AG04450 (cell line): ENCODE data around the gene MELTF. TPM values are rescaled to one million over a fixed set of nuclear protein-coding genes. Genes with fewer than 3 reads are reported as not detected.

Experiments
- CTCF ChIA-PET: fragments of 300-600, 350-600 bp; formaldehyde crosslinking; extraction: SDS; loops from one replicate; lab custom pipeline; 2022; ENCODE audit warnings: antibody characterized with exemption, inconsistent platforms; lab: Charles Lee
- POLR2A ChIA-PET: fragments of 350-600 bp; formaldehyde crosslinking; extraction: SDS; loops from one replicate; lab custom pipeline; 2021; ENCODE audit warnings: antibody characterized with exemption, inconsistent platforms; lab: Yijun Ruan, JAX
- DNase-seq: peaks from one replicate; pipeline ENCODE4 v3.0.0-alpha.2; 2011; ENCODE audit warnings: low read depth, low spot score
- H3K27ac ChIP-seq: one replicate; pipeline ENCODE4 v1.5.1; 2012; ENCODE audit warnings: low read depth, low read length, control low read depth
- H3K27me3 ChIP-seq: one replicate; pipeline ENCODE4 v1.6.0; 2012; ENCODE audit warnings: low read length; ENCODE audit not compliant: control insufficient read depth, insufficient read depth
- H3K4me3 ChIP-seq: 2 replicates; pipeline ENCODE4 v1.5.1; 2011; ENCODE audit warnings: mild to moderate bottlenecking, low read depth, low read length, control low read depth
- H3K9me3 ChIP-seq: 2 replicates; pipeline ENCODE4 v1.5.1; 2012; ENCODE audit warnings: low read length; ENCODE audit not compliant: control insufficient read depth, insufficient read depth
- polyA plus RNA-seq: library from polyadenylated mRNA; depleted of rRNA; stranded (reverse); fragments of >200 nt; gene quantifications from 2 replicates; pipeline ENCODE4 v1.2.3, GENCODE V29; 2011; rRNA removed
- TF ChIP-seq, protein P1 (sequence below): IDR thresholded peaks from 2 replicates; pipeline ENCODE4 v1.5.1; 2011; ENCODE audit warnings: low read depth, low read length, control low read depth, inconsistent platforms

MELTF gene
- polyA plus RNA-seq, 1 experiment = 0.55 TPM

DNA sequence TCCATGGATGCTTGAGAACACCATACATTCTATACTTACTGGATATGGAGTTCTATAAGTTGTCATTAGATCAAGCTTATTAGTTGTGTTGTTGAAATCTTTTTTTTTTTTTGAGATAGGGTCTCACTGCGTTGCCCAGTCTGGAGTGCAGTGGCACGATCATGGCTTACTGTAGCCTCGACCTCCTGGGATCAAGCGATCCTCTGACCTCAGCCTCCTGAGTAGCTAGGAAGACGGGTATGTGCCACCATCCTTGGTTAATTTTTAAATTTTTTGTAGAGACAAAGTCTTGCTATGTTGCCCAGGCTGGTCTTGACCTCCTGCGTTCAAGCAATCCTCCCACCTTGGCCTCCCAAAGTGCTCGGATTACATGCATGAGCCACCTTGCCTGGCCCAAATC is 74.8 kb downstream of the MELTF start:
- H3K27ac ChIP-seq = no peak overlapping the region
- ChIA-PET CTCF (interaction anchor here (0.9 to 1.1 kb wide), 2 partner anchors 15 to 269 kb away, joined by 3 read pairs; no protein-coding TSS in a partner anchor), POLR2A (interaction anchor here (0.6 kb wide), 1 partner anchor 336 kb away, joined by 3 read pairs; no protein-coding TSS in a partner anchor)
- TF ChIP-seq, protein P1, sequence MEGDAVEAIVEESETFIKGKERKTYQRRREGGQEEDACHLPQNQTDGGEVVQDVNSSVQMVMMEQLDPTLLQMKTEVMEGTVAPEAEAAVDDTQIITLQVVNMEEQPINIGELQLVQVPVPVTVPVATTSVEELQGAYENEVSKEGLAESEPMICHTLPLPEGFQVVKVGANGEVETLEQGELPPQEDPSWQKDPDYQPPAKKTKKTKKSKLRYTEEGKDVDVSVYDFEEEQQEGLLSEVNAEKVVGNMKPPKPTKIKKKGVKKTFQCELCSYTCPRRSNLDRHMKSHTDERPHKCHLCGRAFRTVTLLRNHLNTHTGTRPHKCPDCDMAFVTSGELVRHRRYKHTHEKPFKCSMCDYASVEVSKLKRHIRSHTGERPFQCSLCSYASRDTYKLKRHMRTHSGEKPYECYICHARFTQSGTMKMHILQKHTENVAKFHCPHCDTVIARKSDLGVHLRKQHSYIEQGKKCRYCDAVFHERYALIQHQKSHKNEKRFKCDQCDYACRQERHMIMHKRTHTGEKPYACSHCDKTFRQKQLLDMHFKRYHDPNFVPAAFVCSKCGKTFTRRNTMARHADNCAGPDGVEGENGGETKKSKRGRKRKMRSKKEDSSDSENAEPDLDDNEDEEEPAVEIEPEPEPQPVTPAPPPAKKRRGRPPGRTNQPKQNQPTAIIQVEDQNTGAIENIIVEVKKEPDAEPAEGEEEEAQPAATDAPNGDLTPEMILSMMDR = no peak
- no peak overlapping the region for H3K4me3 ChIP-seq
- no peaks in the 10 kb centered on the region for H3K9me3 ChIP-seq
- peaks cover 23% of the 10 kb centered on the region for H3K27me3 ChIP-seq
- no peak for DNase-seq

Other genes starting within 250 kb of the MELTF start
- 18.0 and 18.3 TPM in 2 replicates for gene SENP5, start 161.9 kb downstream of the MELTF start, polyA plus RNA-seq
- 77.3 and 89.7 TPM in 2 replicates for gene NCBP2, start 87.3 kb downstream of the MELTF start, polyA plus RNA-seq
- 0.15 and 0.17 TPM in 2 replicates for gene PIGZ, start 61.0 kb downstream of the MELTF start, polyA plus RNA-seq